HepG2 (cell line): ENCODE data around the gene NDOR1. TPM values are rescaled to one million over a fixed set of nuclear protein-coding genes. Genes with fewer than 3 reads are reported as not detected.
A peak's percentile ranks its signal among the peaks of the same experiment; 100 is the strongest.

Experiments used
- ATF2 ChIP-seq: sonication (generic); formaldehyde crosslinking; IDR thresholded peaks from 2 replicates; pipeline ENCODE4 v1.4.0; 2020; ENCODE audit warnings: missing genetic modification reagents
- MAFK ChIP-seq, 2 experiments: IDR thresholded peaks in 1 of 2; conservative IDR thresholded peaks in 1 of 2; 2 replicates each; pipeline ENCODE4 v1.6.1; 2011; ENCODE audit warnings: improper control_type of control experiment in 2 of 2, low read length in 2 of 2
- MATR3 ChIP-seq: sonication (generic); formaldehyde crosslinking; IDR thresholded peaks from 2 replicates; pipeline ENCODE4 v1.4.0; 2020; ENCODE audit warnings: missing genetic modification reagents
- MED13 ChIP-seq: sonication (generic); formaldehyde crosslinking; IDR thresholded peaks from 2 replicates; pipeline ENCODE4 v1.5.0; 2020; ENCODE audit warnings: missing genetic modification reagents
- MNT ChIP-seq: fragments of 450-650 bp; IDR thresholded peaks from 2 replicates; pipeline ENCODE4 v1.6.1; 2016
- NFE2L2 ChIP-seq: fragments of 150-350 bp; IDR thresholded peaks from 2 replicates; pipeline ENCODE4 v1.6.1; 2014; ENCODE audit warnings: low read length
- RAD21 ChIP-seq: fragments of 450-650 bp; formaldehyde crosslinking; IDR thresholded peaks from 2 replicates; pipeline ENCODE4 v1.5.0; 2020; ENCODE audit warnings: mild to moderate bottlenecking
- ZFX ChIP-seq: sonication (generic); formaldehyde crosslinking; IDR thresholded peaks from 2 replicates; pipeline ENCODE4 v1.4.0; 2020; ENCODE audit warnings: mild to moderate bottlenecking, low read depth, missing genetic modification reagents, moderate library complexity
- ZFY ChIP-seq: sonication (generic); formaldehyde crosslinking; IDR thresholded peaks from 2 replicates; pipeline ENCODE4 v1.4.0; 2020; ENCODE audit warnings: missing genetic modification reagents
- ZNF431 ChIP-seq: sonication (generic); formaldehyde crosslinking; IDR thresholded peaks from 2 replicates; pipeline ENCODE4 v1.9.0; 2022; ENCODE audit warnings: missing genetic modification reagents, low read depth, mild to moderate bottlenecking, borderline replicate concordance
- ZNF512B ChIP-seq: sonication (generic); formaldehyde crosslinking; IDR thresholded peaks from 2 replicates; pipeline ENCODE4 v1.5.1; 2020; ENCODE audit warnings: missing genetic modification reagents, mild to moderate bottlenecking, borderline replicate concordance
- ZNF569 ChIP-seq: sonication (generic); formaldehyde crosslinking; IDR thresholded peaks from 2 replicates; pipeline ENCODE4 v1.5.0; 2020; ENCODE audit warnings: mild to moderate bottlenecking, missing genetic modification reagents, moderate library complexity, borderline replicate concordance
- ZNF577 ChIP-seq: sonication (generic); formaldehyde crosslinking; IDR thresholded peaks from 2 replicates; pipeline ENCODE4 v1.4.0; 2020; ENCODE audit warnings: mild to moderate bottlenecking, low read depth, missing genetic modification reagents, borderline replicate concordance
- ZNF772 ChIP-seq: sonication (generic); formaldehyde crosslinking; IDR thresholded peaks from 2 replicates; pipeline ENCODE4 v1.5.0; 2020; ENCODE audit warnings: mild to moderate bottlenecking, missing genetic modification reagents
- polyA plus RNA-seq, 8 experiments: library from polyadenylated mRNA; depleted of rRNA in 3 of 8; stranded (reverse) in 7 of 8; unstranded in 1 of 8; fragments of >200 nt; fragmentation: Illumina TruSeq in 4 of 8; extraction: Trizol in 4 of 8; gene quantifications; 2 replicates each; pipeline versions ENCODE4 v1.2.1 to v1.2.3, GENCODE V29; 2011 to 2016; ENCODE audit warnings: low read depth in 4 of 8, missing spikeins in 1 of 8, mixed read lengths in 1 of 8; ENCODE audit not compliant: insufficient read depth in 1 of 8
- total RNA-seq, 5 experiments: library from RNA; depleted of rRNA; stranded (reverse); fragments of >200 nt; fragmentation: Illumina TruSeq; extraction: Trizol; gene quantifications; 2 replicates each; pipeline ENCODE4 v1.2.3, GENCODE V29; 2016; ENCODE audit warnings: low read depth in 1 of 5
- TF ChIP-seq, protein P1 (sequence below): sonication (generic); formaldehyde crosslinking; IDR thresholded peaks from 2 replicates; pipeline ENCODE4 v1.4.0; 2020; ENCODE audit warnings: missing genetic modification reagents, borderline replicate concordance
- TF ChIP-seq, protein P2 (sequence below): IDR thresholded peaks from 2 replicates; pipeline ENCODE4 v1.6.1; 2016; ENCODE audit warnings: low read depth, control low read depth

Gene NDOR1
- total and polyA plus RNA-seq, 2 of the 13 experiments (the other 11 are each of a cell fraction or from before 2014, with no cell fraction given) = 3.6 to 8.7 TPM

- TF ChIP-seq, protein P1, sequence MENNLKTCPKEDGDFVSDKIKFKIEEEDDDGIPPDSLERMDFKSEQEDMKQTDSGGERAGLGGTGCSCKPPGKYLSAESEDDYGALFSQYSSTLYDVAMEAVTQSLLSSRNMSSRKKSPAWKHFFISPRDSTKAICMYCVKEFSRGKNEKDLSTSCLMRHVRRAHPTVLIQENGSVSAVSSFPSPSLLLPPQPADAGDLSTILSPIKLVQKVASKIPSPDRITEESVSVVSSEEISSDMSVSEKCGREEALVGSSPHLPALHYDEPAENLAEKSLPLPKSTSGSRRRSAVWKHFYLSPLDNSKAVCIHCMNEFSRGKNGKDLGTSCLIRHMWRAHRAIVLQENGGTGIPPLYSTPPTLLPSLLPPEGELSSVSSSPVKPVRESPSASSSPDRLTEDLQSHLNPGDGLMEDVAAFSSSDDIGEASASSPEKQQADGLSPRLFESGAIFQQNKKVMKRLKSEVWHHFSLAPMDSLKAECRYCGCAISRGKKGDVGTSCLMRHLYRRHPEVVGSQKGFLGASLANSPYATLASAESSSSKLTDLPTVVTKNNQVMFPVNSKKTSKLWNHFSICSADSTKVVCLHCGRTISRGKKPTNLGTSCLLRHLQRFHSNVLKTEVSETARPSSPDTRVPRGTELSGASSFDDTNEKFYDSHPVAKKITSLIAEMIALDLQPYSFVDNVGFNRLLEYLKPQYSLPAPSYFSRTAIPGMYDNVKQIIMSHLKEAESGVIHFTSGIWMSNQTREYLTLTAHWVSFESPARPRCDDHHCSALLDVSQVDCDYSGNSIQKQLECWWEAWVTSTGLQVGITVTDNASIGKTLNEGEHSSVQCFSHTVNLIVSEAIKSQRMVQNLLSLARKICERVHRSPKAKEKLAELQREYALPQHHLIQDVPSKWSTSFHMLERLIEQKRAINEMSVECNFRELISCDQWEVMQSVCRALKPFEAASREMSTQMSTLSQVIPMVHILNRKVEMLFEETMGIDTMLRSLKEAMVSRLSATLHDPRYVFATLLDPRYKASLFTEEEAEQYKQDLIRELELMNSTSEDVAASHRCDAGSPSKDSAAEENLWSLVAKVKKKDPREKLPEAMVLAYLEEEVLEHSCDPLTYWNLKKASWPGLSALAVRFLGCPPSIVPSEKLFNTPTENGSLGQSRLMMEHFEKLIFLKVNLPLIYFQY (CRISPR knock-in tag) = 0 out of 2 replicates have a peak, but pooled peaks have one; percentile 20
- TF ChIP-seq RAD21 (CRISPR knock-in tag) (no peak; the same call in 1 of the 2 replicates), ZNF577 (CRISPR knock-in tag) (no peak), ZFX (peak; percentile 74), NFE2L2 (no peak), ATF2 (CRISPR knock-in tag) (peak; percentile 60; the same call in 1 of the 2 replicates), ZNF431 (CRISPR knock-in tag) (no peak), ZNF512B (CRISPR knock-in tag) (no peak), MAFK (conservative IDR thresholded peaks at IDR 0.05 in 1 of 2, IDR thresholded peaks at IDR 0.05 in 1 of 2; ENCODE audit: low read length in 2 of 2) (no peak), ZNF772 (peak; percentile 95), ZNF569 (no peak), MNT (peak; percentile 68), MATR3 (CRISPR knock-in tag) (no peak), MED13 (CRISPR knock-in tag) (peak; percentile 50), ZFY (CRISPR knock-in tag) (peak; percentile 84)
- TF ChIP-seq, protein P2, sequence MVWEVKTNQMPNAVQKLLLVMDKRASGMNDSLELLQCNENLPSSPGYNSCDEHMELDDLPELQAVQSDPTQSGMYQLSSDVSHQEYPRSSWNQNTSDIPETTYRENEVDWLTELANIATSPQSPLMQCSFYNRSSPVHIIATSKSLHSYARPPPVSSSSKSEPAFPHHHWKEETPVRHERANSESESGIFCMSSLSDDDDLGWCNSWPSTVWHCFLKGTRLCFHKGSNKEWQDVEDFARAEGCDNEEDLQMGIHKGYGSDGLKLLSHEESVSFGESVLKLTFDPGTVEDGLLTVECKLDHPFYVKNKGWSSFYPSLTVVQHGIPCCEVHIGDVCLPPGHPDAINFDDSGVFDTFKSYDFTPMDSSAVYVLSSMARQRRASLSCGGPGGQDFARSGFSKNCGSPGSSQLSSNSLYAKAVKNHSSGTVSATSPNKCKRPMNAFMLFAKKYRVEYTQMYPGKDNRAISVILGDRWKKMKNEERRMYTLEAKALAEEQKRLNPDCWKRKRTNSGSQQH = peak; percentile 68; the same call in 1 of the 2 replicates
Measured at GRCh38 chr9:137200311-137201204, 4.9 kb upstream of the NDOR1 start, which contains the start of gene TPRN (continued).
